Activated B cell treated with CpG ODN at 0.5 μM for 24 hours (primary cell): ENCODE measurements around the gene PSENEN. TPM values are rescaled to one million over a fixed set of nuclear protein-coding genes. Genes with fewer than 3 reads are reported as not detected.

ENCODE experiments used
- ATAC-seq: fragments of 200-7000 bp; cut with Tn5 transposase; one replicate; pipeline ENCODE4 v1.10.0; 2021; ENCODE audit warnings: low read depth, mild to moderate bottlenecking, moderate library complexity
- CTCF ChIA-PET: fragments of 350-600 bp; sonication (Branson Sonifier 250); formaldehyde crosslinking; loops from one replicate; lab custom pipeline; 2021; ENCODE audit warnings: antibody characterized with exemption; lab: Charles Lee
- POLR2A ChIA-PET: fragments of 350-600 bp; sonication (Branson Sonifier 250); formaldehyde crosslinking; loops from one replicate; lab custom pipeline; 2021; ENCODE audit warnings: antibody characterized with exemption; lab: Charles Lee
- DNase-seq: peaks from one replicate; pipeline ENCODE4 v3.0.0; 2022
- H3K27ac Mint-ChIP-seq: one replicate; pipeline ENCODE4 v1.8.0; 2020; ENCODE audit warnings: mixed read lengths
- H3K27me3 Mint-ChIP-seq: one replicate; pipeline ENCODE4 v1.8.0; 2021; ENCODE audit warnings: mixed read lengths
- H3K36me3 Mint-ChIP-seq: one replicate; pipeline ENCODE4 v1.8.0; 2021; ENCODE audit warnings: low read depth, mixed read lengths
- H3K4me1 Mint-ChIP-seq: one replicate; pipeline ENCODE4 v1.8.0; 2021; ENCODE audit warnings: mixed read lengths
- H3K4me3 Mint-ChIP-seq: one replicate; pipeline ENCODE4 v1.8.0; 2020; ENCODE audit warnings: mild to moderate bottlenecking, mixed read lengths
- H3K9me3 Mint-ChIP-seq: one replicate; pipeline ENCODE4 v1.8.0; 2020; ENCODE audit warnings: mixed read lengths
- intact Hi-C: fragments of 100-400 bp; cut with micrococcal nuclease; formaldehyde crosslinking; loops from one replicate; pipeline ENCODE4 v1.15.1; 2024
- total RNA-seq: library from RNA; stranded (reverse); gene quantifications from 2 replicates; pipeline ENCODE4 v1.2.3, GENCODE V29; 2022
- TF ChIP-seq, protein P1 (sequence below): fragments of 200-600 bp; IDR thresholded peaks from one replicate; pipeline ENCODE4 v1.8.0; 2022; ENCODE audit warnings: antibody characterized with exemption, mild to moderate bottlenecking

Gene PSENEN
- total RNA-seq, 1 donor from 2014 or later: 45.0 TPM

DNA sequence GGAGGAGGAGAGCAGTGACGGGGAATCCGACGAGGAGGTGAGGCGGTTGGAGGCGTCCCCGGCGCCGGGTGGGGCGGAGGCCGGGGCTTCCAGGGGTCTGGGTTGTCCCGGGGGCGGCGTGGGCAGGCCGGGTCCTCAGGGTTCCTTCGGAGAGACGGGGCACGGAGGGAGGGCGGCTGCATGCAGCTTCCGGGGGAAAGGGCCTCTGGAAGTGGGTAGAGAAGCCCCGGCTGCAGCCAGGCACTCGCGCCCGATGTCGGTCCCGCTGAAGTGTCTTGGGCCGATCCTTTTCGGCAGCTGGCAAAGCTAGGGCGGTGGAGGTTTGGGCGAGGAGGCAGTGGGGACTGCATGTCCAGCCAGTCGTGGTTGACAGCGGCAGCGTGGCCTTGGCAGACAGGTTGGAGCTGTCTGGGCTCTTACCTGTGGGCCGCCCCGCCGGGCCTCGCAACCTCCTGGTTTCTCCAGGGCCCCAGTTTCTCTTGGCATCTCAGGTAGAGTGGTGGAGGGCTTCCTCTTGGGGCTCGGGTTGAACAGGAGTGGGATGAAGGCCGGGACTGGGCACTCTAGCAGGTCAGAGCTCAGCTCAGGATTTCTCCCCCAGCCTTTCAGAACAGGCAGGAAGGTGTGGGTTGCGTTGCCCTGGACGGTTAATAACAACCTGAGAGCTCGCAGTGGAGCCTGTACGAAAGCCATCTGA lies 27.0 kb upstream of the PSENEN start:
- ChIA-PET CTCF (interaction anchor here (0.9 to 1.7 kb wide), 3 partner anchors 19 to 24 kb away, joined by 3 to 5 read pairs (median 3); partner anchors contain the start of gene IGFLR1), POLR2A (interaction anchor here (1.1 to 3.4 kb wide), 8 partner anchors 9 to 213 kb away, joined by 3 to 22 read pairs (median 9); partner anchors contain the start of genes HSPB6, IGFLR1, LIN37 and PSENEN)
- peaks cover 54% of the 10 kb centered on the region for H3K4me1 Mint-ChIP-seq
- H3K9me3 Mint-ChIP-seq: no peaks in the 10 kb centered on the region
- H3K4me3 Mint-ChIP-seq: peak overlapping the region; percentile 88
- TF ChIP-seq, protein P1, sequence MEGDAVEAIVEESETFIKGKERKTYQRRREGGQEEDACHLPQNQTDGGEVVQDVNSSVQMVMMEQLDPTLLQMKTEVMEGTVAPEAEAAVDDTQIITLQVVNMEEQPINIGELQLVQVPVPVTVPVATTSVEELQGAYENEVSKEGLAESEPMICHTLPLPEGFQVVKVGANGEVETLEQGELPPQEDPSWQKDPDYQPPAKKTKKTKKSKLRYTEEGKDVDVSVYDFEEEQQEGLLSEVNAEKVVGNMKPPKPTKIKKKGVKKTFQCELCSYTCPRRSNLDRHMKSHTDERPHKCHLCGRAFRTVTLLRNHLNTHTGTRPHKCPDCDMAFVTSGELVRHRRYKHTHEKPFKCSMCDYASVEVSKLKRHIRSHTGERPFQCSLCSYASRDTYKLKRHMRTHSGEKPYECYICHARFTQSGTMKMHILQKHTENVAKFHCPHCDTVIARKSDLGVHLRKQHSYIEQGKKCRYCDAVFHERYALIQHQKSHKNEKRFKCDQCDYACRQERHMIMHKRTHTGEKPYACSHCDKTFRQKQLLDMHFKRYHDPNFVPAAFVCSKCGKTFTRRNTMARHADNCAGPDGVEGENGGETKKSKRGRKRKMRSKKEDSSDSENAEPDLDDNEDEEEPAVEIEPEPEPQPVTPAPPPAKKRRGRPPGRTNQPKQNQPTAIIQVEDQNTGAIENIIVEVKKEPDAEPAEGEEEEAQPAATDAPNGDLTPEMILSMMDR: no peak
- H3K27me3 Mint-ChIP-seq: no peaks in the 10 kb centered on the region
- peaks cover 39% of the 10 kb centered on the region for H3K36me3 Mint-ChIP-seq
- peak overlapping the region; percentile 82 for H3K27ac Mint-ChIP-seq
- no peak for ATAC-seq
- intact Hi-C loops: loop anchor here (10.0 kb wide), 1 partner anchor 394 kb away; the partner anchor contains the start of gene CD22
- no peak for DNase-seq

DNA sequence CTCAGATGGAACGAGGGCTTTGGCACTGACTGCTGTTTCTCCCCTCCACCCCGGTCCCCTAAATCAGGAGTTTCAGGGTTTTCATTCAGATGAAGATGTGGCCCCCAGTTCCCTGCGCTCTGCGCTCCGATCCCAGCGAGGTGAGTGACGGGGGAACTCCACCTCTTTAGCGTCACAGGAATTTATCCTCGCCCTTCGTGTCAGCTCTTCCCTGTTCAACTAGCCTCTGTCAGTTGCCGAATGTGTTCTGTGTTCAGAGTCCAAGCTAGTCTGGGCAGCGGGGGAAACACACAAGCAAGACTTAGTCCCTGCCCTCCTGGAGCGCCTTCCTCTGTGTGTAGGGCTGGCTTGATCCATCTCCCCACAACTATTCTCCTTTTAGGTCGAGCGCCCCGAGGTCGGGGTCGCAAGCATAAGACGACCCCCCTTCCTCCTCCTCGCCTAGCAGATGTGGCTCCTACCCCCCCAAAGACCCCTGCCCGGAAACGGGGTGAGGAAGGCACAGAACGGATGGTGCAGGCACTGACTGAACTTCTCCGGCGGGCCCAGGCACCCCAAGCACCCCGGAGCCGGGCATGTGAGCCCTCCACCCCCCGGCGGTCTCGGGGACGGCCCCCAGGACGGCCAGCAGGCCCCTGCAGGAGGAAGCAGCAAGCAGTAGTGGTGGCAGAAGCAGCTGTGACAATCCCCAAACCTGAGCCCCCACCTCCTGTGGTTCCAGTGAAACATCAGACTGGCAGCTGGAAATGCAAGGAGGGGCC lies 25.9 kb upstream of the PSENEN start:
- POLR2A ChIA-PET: interaction anchor here (0.6 to 3.4 kb wide), 7 partner anchors 18 to 37 kb away, joined by 3 to 22 read pairs (median 12); partner anchors contain the start of genes HSPB6, IGFLR1, LIN37 and PSENEN
- DNase-seq (no peak), ATAC-seq (no peak)
- H3K9me3 Mint-ChIP-seq: no peaks in the 10 kb centered on the region
- no peaks in the 10 kb centered on the region for H3K27me3 Mint-ChIP-seq
- CTCF ChIA-PET: interaction anchor here (1.2 kb wide), 1 partner anchor 23 kb away, joined by 3 read pairs; the partner anchor contains the start of gene IGFLR1
- H3K4me3 Mint-ChIP-seq: peak overlapping the region; percentile 88
- TF ChIP-seq, protein P1: no peak
- intact Hi-C loops: loop anchor here (10.0 kb wide), 1 partner anchor 395 kb away; the partner anchor contains the start of gene CD22
- peaks cover 44% of the 10 kb centered on the region for H3K4me1 Mint-ChIP-seq
- H3K27ac Mint-ChIP-seq: peak overlapping the region; percentile 31
- peaks cover 48% of the 10 kb centered on the region for H3K36me3 Mint-ChIP-seq

DNA sequence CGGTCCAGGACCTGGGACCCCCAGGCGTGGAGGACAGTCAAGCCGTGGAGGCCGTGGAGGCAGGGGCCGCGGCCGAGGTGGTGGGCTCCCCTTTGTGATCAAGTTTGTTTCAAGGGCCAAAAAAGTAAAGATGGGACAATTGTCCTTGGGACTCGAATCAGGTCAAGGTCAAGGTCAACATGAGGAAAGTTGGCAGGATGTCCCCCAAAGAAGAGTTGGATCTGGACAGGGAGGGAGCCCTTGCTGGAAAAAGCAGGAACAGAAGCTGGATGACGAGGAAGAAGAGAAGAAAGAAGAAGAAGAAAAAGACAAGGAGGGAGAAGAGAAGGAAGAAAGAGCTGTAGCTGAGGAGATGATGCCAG lies 25.3 kb upstream of the PSENEN start:
- TF ChIP-seq, protein P1: no peak
- no peaks in the 10 kb centered on the region for H3K9me3 Mint-ChIP-seq
- no peaks in the 10 kb centered on the region for H3K27me3 Mint-ChIP-seq
- ChIA-PET POLR2A (interaction anchor here (1.0 to 3.4 kb wide), 4 partner anchors 9 to 22 kb away, joined by 4 to 22 read pairs (median 12); partner anchors contain the start of gene IGFLR1), CTCF (no interaction called here)
- ATAC-seq (no peak), DNase-seq (no peak)
- H3K4me1 Mint-ChIP-seq: peaks cover 39% of the 10 kb centered on the region
- H3K36me3 Mint-ChIP-seq: peaks cover 54% of the 10 kb centered on the region
- intact Hi-C loops: no loop called here
- H3K27ac Mint-ChIP-seq: peak overlapping the region; percentile 27
- peak overlapping the region; percentile 1 for H3K4me3 Mint-ChIP-seq

DNA sequence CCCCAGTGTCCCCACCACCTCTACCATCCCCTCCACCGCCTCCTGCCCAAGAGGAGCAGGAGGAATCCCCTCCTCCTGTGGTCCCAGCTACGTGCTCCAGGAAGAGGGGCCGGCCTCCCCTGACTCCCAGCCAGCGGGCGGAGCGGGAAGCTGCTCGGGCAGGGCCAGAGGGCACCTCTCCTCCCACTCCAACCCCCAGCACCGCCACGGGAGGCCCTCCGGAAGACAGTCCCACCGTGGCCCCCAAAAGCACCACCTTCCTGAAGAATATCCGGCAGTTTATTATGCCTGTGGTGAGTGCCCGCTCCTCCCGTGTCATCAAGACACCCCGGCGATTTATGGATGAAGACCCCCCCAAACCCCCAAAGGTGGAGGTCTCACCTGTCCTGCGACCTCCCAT lies 24.8 kb upstream of the PSENEN start:
- ChIA-PET POLR2A (interaction anchor here (0.5 to 3.4 kb wide), 4 partner anchors 9 to 265 kb away, joined by 3 to 22 read pairs (median 4); no protein-coding TSS in a partner anchor), CTCF (no interaction called here)
- Mint-ChIP-seq H3K27me3 (no peaks in the 10 kb centered on the region), H3K27ac (no peak overlapping the region), H3K9me3 (no peaks in the 10 kb centered on the region), H3K4me3 (no peak overlapping the region), H3K4me1 (peaks cover 34% of the 10 kb centered on the region), H3K36me3 (peaks cover 59% of the 10 kb centered on the region)
- intact Hi-C loops: no loop called here
- no peak for DNase-seq
- TF ChIP-seq, protein P1: no peak
- ATAC-seq: no peak
